Gastroesophageal sphincter (tissue), 3 donors: ENCODE results near the gene INPP4B.

Experiments used
- EP300 ChIP-seq: sonication (generic); formaldehyde crosslinking; IDR thresholded peaks from one replicate; pipeline ENCODE4 v1.6.1; 2017; ENCODE audit warnings: antibody characterized with exemption, mild to moderate bottlenecking
- POLR2A ChIP-seq, 2 donors: fragments of 450-650 bp; IDR thresholded peaks; one replicate each; pipeline ENCODE4 v1.6.1; 2017; ENCODE audit warnings: antibody characterized with exemption in 2 of 2, mild to moderate bottlenecking in 2 of 2, moderate library complexity in 1 of 2
- POLR2AphosphoS5 ChIP-seq: sonication (generic); formaldehyde crosslinking; IDR thresholded peaks from one replicate; pipeline ENCODE4 v1.6.1; 2017; ENCODE audit warnings: antibody characterized with exemption
- TF ChIP-seq, protein P1 (sequence below), 4 experiments: fragments of 200-600 bp in 2 of 4; fragments of 450-650 bp in 2 of 4; sonication (generic) in 1 of 4; IDR thresholded peaks; one replicate each; pipeline ENCODE4 v1.5.1; 2017 to 2019; ENCODE audit warnings: antibody characterized with exemption in 4 of 4, mild to moderate bottlenecking in 2 of 4, moderate library complexity in 2 of 4

DNA sequence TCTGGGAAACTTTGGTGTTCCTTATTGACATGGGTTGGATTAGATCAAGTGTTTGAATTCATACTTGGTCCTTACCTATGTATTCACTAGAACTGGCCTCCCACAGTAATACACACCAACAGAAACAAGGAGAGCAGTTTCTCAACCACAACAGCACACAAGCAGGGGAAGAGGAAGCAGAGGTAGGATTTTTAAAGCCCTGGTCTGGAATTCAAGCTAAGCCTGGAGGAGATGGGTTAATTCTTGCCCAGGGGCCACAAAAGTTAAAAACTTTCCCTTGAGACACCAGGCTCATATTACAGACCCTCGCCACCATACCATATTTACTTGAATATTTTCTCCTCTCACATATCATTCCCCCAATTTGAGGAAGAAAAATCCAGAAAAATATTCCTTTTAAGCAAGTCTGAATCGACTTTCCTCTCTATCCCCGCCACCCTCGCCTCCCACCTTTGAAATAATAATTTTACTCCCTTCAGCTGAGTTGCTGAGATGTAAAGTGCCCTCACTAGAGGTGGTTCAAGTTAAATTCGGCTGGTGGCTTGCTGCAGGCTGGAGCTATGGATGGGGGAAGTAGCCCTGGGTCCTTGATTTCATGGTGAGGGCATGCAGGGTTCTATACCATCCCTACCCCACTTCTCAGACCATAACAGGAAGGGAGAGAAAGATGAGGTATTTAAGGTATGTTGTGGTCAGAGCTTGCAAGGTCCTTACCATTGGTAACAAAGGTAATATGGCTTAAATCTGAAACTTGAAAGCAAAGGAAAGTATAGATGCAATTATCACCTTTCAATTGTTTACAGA, 440.2 kb downstream of the INPP4B start:
- TF ChIP-seq POLR2A (IDR thresholded peaks at IDR 0.05) = no peak
- TF ChIP-seq POLR2AphosphoS5 = no peak
- TF ChIP-seq, protein P1, sequence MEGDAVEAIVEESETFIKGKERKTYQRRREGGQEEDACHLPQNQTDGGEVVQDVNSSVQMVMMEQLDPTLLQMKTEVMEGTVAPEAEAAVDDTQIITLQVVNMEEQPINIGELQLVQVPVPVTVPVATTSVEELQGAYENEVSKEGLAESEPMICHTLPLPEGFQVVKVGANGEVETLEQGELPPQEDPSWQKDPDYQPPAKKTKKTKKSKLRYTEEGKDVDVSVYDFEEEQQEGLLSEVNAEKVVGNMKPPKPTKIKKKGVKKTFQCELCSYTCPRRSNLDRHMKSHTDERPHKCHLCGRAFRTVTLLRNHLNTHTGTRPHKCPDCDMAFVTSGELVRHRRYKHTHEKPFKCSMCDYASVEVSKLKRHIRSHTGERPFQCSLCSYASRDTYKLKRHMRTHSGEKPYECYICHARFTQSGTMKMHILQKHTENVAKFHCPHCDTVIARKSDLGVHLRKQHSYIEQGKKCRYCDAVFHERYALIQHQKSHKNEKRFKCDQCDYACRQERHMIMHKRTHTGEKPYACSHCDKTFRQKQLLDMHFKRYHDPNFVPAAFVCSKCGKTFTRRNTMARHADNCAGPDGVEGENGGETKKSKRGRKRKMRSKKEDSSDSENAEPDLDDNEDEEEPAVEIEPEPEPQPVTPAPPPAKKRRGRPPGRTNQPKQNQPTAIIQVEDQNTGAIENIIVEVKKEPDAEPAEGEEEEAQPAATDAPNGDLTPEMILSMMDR (IDR thresholded peaks at IDR 0.05) = no peak
- no peak for TF ChIP-seq EP300
